GM12878 (cell line): ENCODE data around the gene TOX2. TPM values are rescaled to one million over a fixed set of nuclear protein-coding genes. Genes with fewer than 3 reads are reported as not detected.

Experiments used
- ATAC-seq: fragments of 200-7000 bp; cut with Tn5 transposase; 3 replicates; pipeline ENCODE4 v1.9.1; 2020; ENCODE audit warnings: mild to moderate bottlenecking, moderate library complexity
- BruUV-seq: library from RNA; stranded (reverse); fragments of 400-500 nt; replicated peaks from 2 replicates; lab custom pipeline; 2021; lab: Mats Ljungman, UMichigan
- CTCF ChIA-PET: fragments of 300-600 bp; sonication (Branson Sonifier 250); formaldehyde crosslinking; extraction: SDS; loops from one replicate; lab custom pipeline; 2021; ENCODE audit warnings: inconsistent platforms; lab: Yijun Ruan, JAX
- POLR2A ChIA-PET: fragments of 350-600 bp; formaldehyde crosslinking; extraction: SDS; loops from one replicate; lab custom pipeline; 2021; ENCODE audit warnings: inconsistent platforms; lab: Charles Lee
- RAD21 ChIA-PET: fragments of 300-600 bp; sonication (Branson Sonifier 250); formaldehyde crosslinking; loops from one replicate; lab custom pipeline; 2023; ENCODE audit warnings: antibody characterized with exemption; ENCODE audit not compliant: unreplicated experiment; lab: Charles Lee
- SMC1A ChIA-PET: fragments of 300-600 bp; sonication (Branson Sonifier 250); formaldehyde crosslinking; loops from one replicate; lab custom pipeline; 2023; ENCODE audit not compliant: unreplicated experiment, uncharacterized antibody; lab: Charles Lee
- DNase-seq: peaks from one replicate; pipeline ENCODE4 v3.0.0-alpha.2; 2011; ENCODE audit warnings: low read depth, low spot score
- FAIRE-seq: peaks from 3 replicates; lab custom pipeline; 2011; peaks lifted over from hg19 to GRCh38; lab: Jason Lieb, UNC
- H2AFZ ChIP-seq: 2 replicates; pipeline ENCODE4 v1.6.0; 2011; ENCODE audit warnings: low read depth, low read length, control low read depth; ENCODE audit not compliant: control insufficient read depth
- H3K27ac ChIP-seq: 2 replicates; pipeline ENCODE4 v1.5.1; 2011; ENCODE audit warnings: control low read depth; ENCODE audit not compliant: control insufficient read depth, insufficient read depth
- H3K27me3 ChIP-seq, 2 experiments: replicated peaks in 1 of 2; 2 replicates each; pipeline versions ENCODE4 v1.6.0 to v1.6.1; 2011; ENCODE audit warnings: low read length in 1 of 2; ENCODE audit not compliant: control insufficient read depth in 2 of 2, insufficient read depth in 2 of 2
- H3K36me3 ChIP-seq, 2 experiments: 2 replicates each; pipeline ENCODE4 v1.5.1; 2011; ENCODE audit warnings: low read length in 1 of 2; ENCODE audit not compliant: control insufficient read depth in 2 of 2, insufficient read depth in 2 of 2
- H3K4me1 ChIP-seq: 2 replicates; pipeline ENCODE4 v1.6.1; 2011; ENCODE audit warnings: mild to moderate bottlenecking, low read length, moderate library complexity, mixed read lengths; ENCODE audit not compliant: control insufficient read depth, insufficient read depth
- H3K4me2 ChIP-seq: 2 replicates; pipeline ENCODE4 v1.6.0; 2011; ENCODE audit warnings: control low read depth; ENCODE audit not compliant: control insufficient read depth, insufficient read depth
- H3K4me3 ChIP-seq: fragments of 200-600 bp; sonication (generic); 2 replicates; pipeline ENCODE4 v1.5.1; 2016
- H3K79me2 ChIP-seq: 2 replicates; pipeline ENCODE4 v1.6.0; 2011; ENCODE audit warnings: low read length; ENCODE audit not compliant: control insufficient read depth, insufficient read depth
- H3K9ac ChIP-seq: 2 replicates; pipeline ENCODE4 v1.8.0; 2011; ENCODE audit warnings: low read length, control low read depth, mixed read lengths; ENCODE audit not compliant: control insufficient read depth, insufficient read depth
- H3K9me3 ChIP-seq: replicated peaks from 3 replicates; pipeline ENCODE4 v1.5.1; 2011; ENCODE audit warnings: mild to moderate bottlenecking, low read length; ENCODE audit not compliant: control insufficient read depth, insufficient read depth
- H4K20me1 ChIP-seq: 2 replicates; pipeline ENCODE4 v1.6.0; 2011; ENCODE audit not compliant: control insufficient read depth, insufficient read depth
- BCL11A ChIP-seq: IDR thresholded peaks from 2 replicates; pipeline ENCODE4 v1.6.1; 2011; ENCODE audit warnings: low read depth, low read length
- DPF2 ChIP-seq: fragments of 450-650 bp; IDR thresholded peaks from 2 replicates; pipeline ENCODE4 v1.6.1; 2017; ENCODE audit warnings: mild to moderate bottlenecking
- KAT2A ChIP-seq: conservative IDR thresholded peaks from 2 replicates; pipeline ENCODE4 v1.6.1; 2011; ENCODE audit warnings: low read depth, low read length; ENCODE audit not compliant: control insufficient read depth
- MYC ChIP-seq: IDR thresholded peaks from 2 replicates; pipeline ENCODE4 v1.6.1; 2011; ENCODE audit warnings: mild to moderate bottlenecking, low read length, moderate library complexity, inconsistent platforms; ENCODE audit not compliant: insufficient read depth, insufficient replicate concordance, insufficient read length, severe bottlenecking
- POLR2AphosphoS5 ChIP-seq: IDR thresholded peaks from 2 replicates; pipeline ENCODE4 v1.6.1; 2011; ENCODE audit warnings: mild to moderate bottlenecking, low read length, inconsistent platforms
- SIN3A ChIP-seq: IDR thresholded peaks from 2 replicates; pipeline ENCODE4 v1.6.1; 2012; ENCODE audit warnings: low read depth, low read length, improper control_type of control experiment
- SREBF2 ChIP-seq: IDR thresholded peaks from 2 replicates; pipeline ENCODE4 v1.6.1; 2012; ENCODE audit warnings: mild to moderate bottlenecking, low read length
- ZNF274 ChIP-seq: IDR thresholded peaks from one replicate; pipeline ENCODE4 v1.8.0; 2011; ENCODE audit not compliant: insufficient read length, insufficient read depth
- WGBS: methylation state at CpG from one replicate; pipeline ENCODE4 v1.1.6; 2016; ENCODE audit warnings: low lambda C conversion rate; ENCODE audit not compliant: insufficient replicate concordance, insufficient coverage; ENCODE audit errors: missing lambda C conversion rate; 5-methylcytosine and 5-hydroxymethylcytosine counted together
- in situ Hi-C: fragments of 300-500 bp; cut with MboI; formaldehyde crosslinking; loops from 9 replicates; pipeline ENCODE4 v1.14.3; 2018; ENCODE audit warnings: mixed read lengths
- intact Hi-C: fragments of 100-400 bp; cut with micrococcal nuclease; formaldehyde crosslinking; loops from one replicate; pipeline ENCODE4 v1.14.2; 2022; ENCODE audit not compliant: unreplicated experiment
- polyA plus RNA-seq, 11 experiments: library from polyadenylated mRNA; depleted of rRNA in 4 of 11; unstranded in 6 of 11; stranded (reverse) in 5 of 11; fragments of >200 nt; fragmentation: Nextera tagmentation in 4 of 11; fragmentation: Illumina TruSeq in 1 of 11; extraction: Ambion mirVana in 4 of 11; extraction: Trizol in 1 of 11; gene quantifications; 1 replicate in 1 of 11; 2 replicates in 10 of 11; pipeline versions ENCODE4 v1.2.1 to v1.2.3, GENCODE V29; 2011 to 2016; ENCODE audit warnings: inconsistent platforms in 2 of 11, missing spikeins in 2 of 11, low read depth in 1 of 11
- total RNA-seq, 4 experiments: library from RNA; depleted of rRNA in 3 of 4; stranded (reverse); fragments of >200 nt in 3 of 4; fragmentation: Illumina TruSeq in 1 of 4; extraction: Trizol in 1 of 4; gene quantifications; 2 replicates each; pipeline versions ENCODE4 v1.2.1 to v1.2.3, GENCODE V29; 2013 to 2021
- TF ChIP-seq, protein P1 (sequence below): fragments of 450-650 bp; IDR thresholded peaks from 2 replicates; pipeline ENCODE4 v1.6.1; 2017; ENCODE audit warnings: mild to moderate bottlenecking, moderate library complexity
- TF ChIP-seq, protein P2 (sequence below): fragments of 450-650 bp; formaldehyde crosslinking; IDR thresholded peaks from 2 replicates; pipeline ENCODE4 v1.5.0; 2022; ENCODE audit warnings: mild to moderate bottlenecking, missing genetic modification characterization

Gene TOX2
- total and polyA plus RNA-seq, 10 of the 15 experiments (the other 5 are each of a cell fraction or from before 2014, with no cell fraction given) = 2.6 to 40.5 (median 7.9) TPM

DNA sequence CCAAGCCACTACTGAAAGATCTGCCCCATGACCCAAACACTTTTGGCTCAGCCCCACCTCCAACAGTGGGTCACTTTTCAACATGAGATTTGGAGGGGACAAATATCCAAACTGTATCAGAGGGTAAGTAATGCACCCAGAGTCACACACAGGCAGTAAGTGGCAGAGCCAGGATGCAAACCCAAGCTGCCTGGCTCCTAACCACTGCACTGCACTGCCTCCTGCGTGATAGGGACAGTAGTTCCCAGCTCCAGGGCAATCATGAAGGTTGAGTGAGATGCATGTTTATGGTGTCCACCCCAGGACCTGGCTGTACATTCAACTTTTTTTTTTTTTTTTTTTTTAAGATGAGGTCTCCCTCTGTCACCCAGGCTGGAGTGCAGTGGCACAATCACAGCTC lies 88.2 kb downstream of the TOX2 start:
- POLR2A ChIA-PET = interaction anchor here (0.9 to 1.4 kb wide), 2 partner anchors 60 to 76 kb away, joined by 3 to 4 read pairs; no protein-coding TSS in a partner anchor
- ATAC-seq = peak; percentile 2; the same call in 2 of the 3 replicates
- 100% methylated on average over 1 of the region's 1 CpG for WGBS
- no TSS peak for BruUV-seq
- intact Hi-C loops (loop anchor here (5.0 kb wide), 1 partner anchor 81 kb away; no protein-coding TSS in a partner anchor), in situ Hi-C loops (no loop called here)
- H3K27me3 ChIP-seq = no peaks in the 10 kb centered on the region
- H3K27ac ChIP-seq = no peak overlapping the region
- no peak overlapping the region for H2AFZ ChIP-seq
- no peak overlapping the region for H3K9ac ChIP-seq
- SMC1A ChIA-PET = interaction anchor here (0.6 to 3.6 kb wide), 13 partner anchors 9 to 266 kb away, joined by 3 to 17 read pairs (median 5); no protein-coding TSS in a partner anchor
- no peak overlapping the region for H3K4me2 ChIP-seq
- CTCF ChIA-PET = interaction anchor here (1.0 to 2.0 kb wide), 5 partner anchors 60 to 253 kb away, joined by 3 to 10 read pairs (median 4); no protein-coding TSS in a partner anchor
- peaks cover 16% of the 10 kb centered on the region for H3K4me1 ChIP-seq
- DNase-seq = no peak
- no peaks in the 10 kb centered on the region; the same call in 2 of the 3 replicates for H3K9me3 ChIP-seq
- no peaks in the 10 kb centered on the region for H3K79me2 ChIP-seq
- no peak overlapping the region for H3K4me3 ChIP-seq
- TF ChIP-seq POLR2AphosphoS5 (no peak), DPF2 (no peak), ZNF274 (no peak), SIN3A (no peak), BCL11A (no peak), SREBF2 (no peak), MYC (no peak), KAT2A (no peak)
- TF ChIP-seq, protein P1, sequence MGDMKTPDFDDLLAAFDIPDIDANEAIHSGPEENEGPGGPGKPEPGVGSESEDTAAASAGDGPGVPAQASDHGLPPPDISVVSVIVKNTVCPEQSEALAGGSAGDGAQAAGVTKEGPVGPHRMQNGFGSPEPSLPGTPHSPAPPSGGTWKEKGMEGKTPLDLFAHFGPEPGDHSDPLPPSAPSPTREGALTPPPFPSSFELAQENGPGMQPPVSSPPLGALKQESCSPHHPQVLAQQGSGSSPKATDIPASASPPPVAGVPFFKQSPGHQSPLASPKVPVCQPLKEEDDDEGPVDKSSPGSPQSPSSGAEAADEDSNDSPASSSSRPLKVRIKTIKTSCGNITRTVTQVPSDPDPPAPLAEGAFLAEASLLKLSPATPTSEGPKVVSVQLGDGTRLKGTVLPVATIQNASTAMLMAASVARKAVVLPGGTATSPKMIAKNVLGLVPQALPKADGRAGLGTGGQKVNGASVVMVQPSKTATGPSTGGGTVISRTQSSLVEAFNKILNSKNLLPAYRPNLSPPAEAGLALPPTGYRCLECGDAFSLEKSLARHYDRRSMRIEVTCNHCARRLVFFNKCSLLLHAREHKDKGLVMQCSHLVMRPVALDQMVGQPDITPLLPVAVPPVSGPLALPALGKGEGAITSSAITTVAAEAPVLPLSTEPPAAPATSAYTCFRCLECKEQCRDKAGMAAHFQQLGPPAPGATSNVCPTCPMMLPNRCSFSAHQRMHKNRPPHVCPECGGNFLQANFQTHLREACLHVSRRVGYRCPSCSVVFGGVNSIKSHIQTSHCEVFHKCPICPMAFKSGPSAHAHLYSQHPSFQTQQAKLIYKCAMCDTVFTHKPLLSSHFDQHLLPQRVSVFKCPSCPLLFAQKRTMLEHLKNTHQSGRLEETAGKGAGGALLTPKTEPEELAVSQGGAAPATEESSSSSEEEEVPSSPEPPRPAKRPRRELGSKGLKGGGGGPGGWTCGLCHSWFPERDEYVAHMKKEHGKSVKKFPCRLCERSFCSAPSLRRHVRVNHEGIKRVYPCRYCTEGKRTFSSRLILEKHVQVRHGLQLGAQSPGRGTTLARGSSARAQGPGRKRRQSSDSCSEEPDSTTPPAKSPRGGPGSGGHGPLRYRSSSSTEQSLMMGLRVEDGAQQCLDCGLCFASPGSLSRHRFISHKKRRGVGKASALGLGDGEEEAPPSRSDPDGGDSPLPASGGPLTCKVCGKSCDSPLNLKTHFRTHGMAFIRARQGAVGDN = no peak
- TF ChIP-seq, protein P2, sequence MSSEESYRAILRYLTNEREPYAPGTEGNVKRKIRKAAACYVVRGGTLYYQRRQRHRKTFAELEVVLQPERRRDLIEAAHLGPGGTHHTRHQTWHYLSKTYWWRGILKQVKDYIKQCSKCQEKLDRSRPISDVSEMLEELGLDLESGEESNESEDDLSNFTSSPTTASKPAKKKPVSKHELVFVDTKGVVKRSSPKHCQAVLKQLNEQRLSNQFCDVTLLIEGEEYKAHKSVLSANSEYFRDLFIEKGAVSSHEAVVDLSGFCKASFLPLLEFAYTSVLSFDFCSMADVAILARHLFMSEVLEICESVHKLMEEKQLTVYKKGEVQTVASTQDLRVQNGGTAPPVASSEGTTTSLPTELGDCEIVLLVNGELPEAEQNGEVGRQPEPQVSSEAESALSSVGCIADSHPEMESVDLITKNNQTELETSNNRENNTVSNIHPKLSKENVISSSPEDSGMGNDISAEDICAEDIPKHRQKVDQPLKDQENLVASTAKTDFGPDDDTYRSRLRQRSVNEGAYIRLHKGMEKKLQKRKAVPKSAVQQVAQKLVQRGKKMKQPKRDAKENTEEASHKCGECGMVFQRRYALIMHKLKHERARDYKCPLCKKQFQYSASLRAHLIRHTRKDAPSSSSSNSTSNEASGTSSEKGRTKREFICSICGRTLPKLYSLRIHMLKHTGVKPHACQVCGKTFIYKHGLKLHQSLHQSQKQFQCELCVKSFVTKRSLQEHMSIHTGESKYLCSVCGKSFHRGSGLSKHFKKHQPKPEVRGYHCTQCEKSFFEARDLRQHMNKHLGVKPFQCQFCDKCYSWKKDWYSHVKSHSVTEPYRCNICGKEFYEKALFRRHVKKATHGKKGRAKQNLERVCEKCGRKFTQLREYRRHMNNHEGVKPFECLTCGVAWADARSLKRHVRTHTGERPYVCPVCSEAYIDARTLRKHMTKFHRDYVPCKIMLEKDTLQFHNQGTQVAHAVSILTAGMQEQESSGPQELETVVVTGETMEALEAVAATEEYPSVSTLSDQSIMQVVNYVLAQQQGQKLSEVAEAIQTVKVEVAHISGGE = no peak
- no peak for FAIRE-seq
- RAD21 ChIA-PET = interaction anchor here (0.6 to 4.2 kb wide), 11 partner anchors 11 to 253 kb away, joined by 3 to 28 read pairs (median 4); no protein-coding TSS in a partner anchor
- peaks cover 0 to 2% of the 10 kb centered on the region in 2 experiments; a peak in 1 of 4 replicates for H3K36me3 ChIP-seq
- no peaks in the 10 kb centered on the region for H4K20me1 ChIP-seq
